Measurements from ENCODE around the gene PHC2.

The PHC2 gene

GRCh38 chr1:33339413-33339812 is 91.5 kb downstream of the PHC2 start:
- peaks cover 44 to 100% (median 100%) of the 10 kb centered on the region in 11 experiments; a peak in 21 of 22 replicates for H4K20me1 ChIP-seq
- no peaks in the 10 kb centered on the region for H3K9me3 ChIP-seq (replicated peaks in 1 of 11)
- H3K4me2 ChIP-seq: peak overlapping the region; percentile 61 to 98 (median 96)
- peaks cover 87 to 100% (median 95%) of the 10 kb centered on the region in 10 experiments for H3K4me1 ChIP-seq
- H3K27ac ChIP-seq: peak overlapping the region; percentile 20 to 99 (median 84); a peak in 21 of 22 replicates
- H3K9ac ChIP-seq: peak overlapping the region; percentile 6 to 83 (median 58); a peak in 15 of 22 replicates
- H3K36me3 ChIP-seq: peaks cover 18 to 84% (median 61%) of the 10 kb centered on the region in 11 experiments; a peak in 20 of 22 replicates
- no peaks in the 10 kb centered on the region for H3K27me3 ChIP-seq
- no peak for TF ChIP-seq Cebpa-rat (IDR thresholded peaks at IDR 0.05)
- H3K4me3 ChIP-seq: peak overlapping the region in 4 of 10 experiments; percentile 12 to 22 (median 14); a peak in 6 of 20 replicates

GRCh38 chr1:33338440-33339211 is 92.3 kb downstream of the PHC2 start:
- H4K20me1 ChIP-seq: peaks cover 44 to 100% (median 100%) of the 10 kb centered on the region in 11 experiments
- H3K27me3 ChIP-seq: no peaks in the 10 kb centered on the region
- no peaks in the 10 kb centered on the region for H3K9me3 ChIP-seq (replicated peaks in 1 of 11)
- peak in 7 of 11 experiments; percentile 10 to 86 (median 83); a peak in 11 of 22 replicates for TF ChIP-seq Cebpa-rat (IDR thresholded peaks at IDR 0.05)
- peak overlapping the region in 3 of 10 experiments; percentile 12 to 22 (median 12); a peak in 6 of 20 replicates for H3K4me3 ChIP-seq
- peak overlapping the region; percentile 61 to 98 (median 96); a peak in 21 of 22 replicates for H3K4me2 ChIP-seq
- peaks cover 86 to 100% (median 94%) of the 10 kb centered on the region in 10 experiments for H3K4me1 ChIP-seq
- H3K9ac ChIP-seq: peak overlapping the region in 9 of 11 experiments; percentile 19 to 83 (median 69); a peak in 15 of 22 replicates
- peak overlapping the region; percentile 23 to 99 (median 84) for H3K27ac ChIP-seq
- H3K36me3 ChIP-seq: peaks cover 18 to 84% (median 63%) of the 10 kb centered on the region in 11 experiments

GRCh38 chr1:33338048-33338439 is 92.9 kb downstream of the PHC2 start:
- Histone ChIP-seq H3K27ac (peak overlapping the region in 10 of 11 experiments; percentile 23 to 99 (median 85); a peak in 20 of 22 replicates), H3K27me3 (no peaks in the 10 kb centered on the region), H3K4me2 (peak overlapping the region in 10 of 11 experiments; percentile 61 to 98 (median 96); a peak in 20 of 22 replicates), H3K4me1 (peaks cover 86 to 100% (median 94%) of the 10 kb centered on the region in 10 experiments), H3K9me3 (replicated peaks in 1 of 11) (no peaks in the 10 kb centered on the region), H3K9ac (peak overlapping the region in 9 of 11 experiments; percentile 19 to 83 (median 69); a peak in 15 of 22 replicates), H3K36me3 (peaks cover 21 to 84% (median 63%) of the 10 kb centered on the region in 11 experiments), H4K20me1 (peaks cover 44 to 100% (median 100%) of the 10 kb centered on the region in 11 experiments), H3K4me3 (peak overlapping the region in 1 of 10 experiments; percentile 5; a peak in 1 of 20 replicates)
- TF ChIP-seq Cebpa-rat (IDR thresholded peaks at IDR 0.05): no peak

GRCh38 chr1:33337441-33337840 is 93.5 kb downstream of the PHC2 start:
- no peaks in the 10 kb centered on the region for H3K9me3 ChIP-seq (replicated peaks in 1 of 11)
- no peak for TF ChIP-seq Cebpa-rat (IDR thresholded peaks at IDR 0.05)
- H3K27ac ChIP-seq: peak overlapping the region in 9 of 11 experiments; percentile 56 to 99 (median 86); a peak in 17 of 22 replicates
- H3K4me2 ChIP-seq: peak overlapping the region in 8 of 11 experiments; percentile 4 to 97 (median 96); a peak in 10 of 22 replicates
- peaks cover 44 to 100% (median 100%) of the 10 kb centered on the region in 11 experiments for H4K20me1 ChIP-seq
- peaks cover 23 to 84% (median 63%) of the 10 kb centered on the region in 11 experiments for H3K36me3 ChIP-seq
- peaks cover 86 to 100% (median 94%) of the 10 kb centered on the region in 10 experiments for H3K4me1 ChIP-seq
- H3K27me3 ChIP-seq: no peaks in the 10 kb centered on the region
- H3K4me3 ChIP-seq: no peak overlapping the region; a peak in 1 of 20 replicates
- H3K9ac ChIP-seq: peak overlapping the region in 4 of 11 experiments; percentile 74 to 83 (median 78); a peak in 6 of 22 replicates

- Histone ChIP-seq H4K20me1 (peaks cover 45 to 100% (median 100%) of the 10 kb centered on the region in 11 experiments), H3K4me3 (no peak overlapping the region), H3K27ac (peak overlapping the region in 5 of 11 experiments; percentile 15 to 97 (median 39); a peak in 6 of 22 replicates), H3K9ac (no peak overlapping the region), H3K9me3 (replicated peaks in 1 of 11) (no peaks in the 10 kb centered on the region), H3K4me2 (peak overlapping the region in 4 of 11 experiments; percentile 22 to 97 (median 96); a peak in 6 of 22 replicates), H3K36me3 (peaks cover 32 to 84% (median 63%) of the 10 kb centered on the region in 11 experiments), H3K4me1 (peaks cover 86 to 100% (median 94%) of the 10 kb centered on the region in 10 experiments), H3K27me3 (no peaks in the 10 kb centered on the region)
- no peak for TF ChIP-seq Cebpa-rat (IDR thresholded peaks at IDR 0.05)
These were observed 94.3 kb downstream of the PHC2 start for GRCh38 chr1:33336580-33336979.

- Histone ChIP-seq H3K4me2 (peak overlapping the region in 9 of 11 experiments; percentile 1 to 97 (median 23); a peak in 12 of 22 replicates), H3K27ac (peak overlapping the region in 7 of 11 experiments; percentile 16 to 63 (median 46); a peak in 12 of 22 replicates), H3K9me3 (replicated peaks in 1 of 11) (no peaks in the 10 kb centered on the region), H3K36me3 (peaks cover 47 to 86% (median 66%) of the 10 kb centered on the region in 11 experiments), H3K4me1 (peaks cover 71 to 94% (median 80%) of the 10 kb centered on the region in 10 experiments), H3K27me3 (no peaks in the 10 kb centered on the region), H3K9ac (peak overlapping the region in 4 of 11 experiments; percentile 16 to 58 (median 44); a peak in 9 of 22 replicates), H4K20me1 (peaks cover 61 to 100% (median 100%) of the 10 kb centered on the region in 11 experiments), H3K4me3 (no peak overlapping the region)
- no peak for TF ChIP-seq Cebpa-rat (IDR thresholded peaks at IDR 0.05)
These were observed 95.9 kb downstream of the PHC2 start for GRCh38 chr1:33335020-33335419.

- H3K27me3 ChIP-seq: no peaks in the 10 kb centered on the region
- H3K9me3 ChIP-seq (replicated peaks in 1 of 11): no peaks in the 10 kb centered on the region
- TF ChIP-seq Cebpa-rat (IDR thresholded peaks at IDR 0.05): no peak
- peaks cover 56 to 86% (median 70%) of the 10 kb centered on the region in 11 experiments for H3K36me3 ChIP-seq
- H3K9ac ChIP-seq: peak overlapping the region in 4 of 11 experiments; percentile 6 to 58 (median 30); a peak in 5 of 22 replicates
- H3K4me1 ChIP-seq: peaks cover 62 to 94% (median 71%) of the 10 kb centered on the region in 10 experiments
- H3K4me2 ChIP-seq: peak overlapping the region in 4 of 11 experiments; percentile 69 to 97 (median 96); a peak in 8 of 22 replicates
- no peak overlapping the region for H3K4me3 ChIP-seq
- peak overlapping the region in 5 of 11 experiments; percentile 10 to 63 (median 46); a peak in 7 of 22 replicates for H3K27ac ChIP-seq
- H4K20me1 ChIP-seq: peaks cover 70 to 100% (median 99%) of the 10 kb centered on the region in 11 experiments
These were observed 96.8 kb downstream of the PHC2 start for GRCh38 chr1:33334081-33334552.

- Histone ChIP-seq H3K4me3 (no peak overlapping the region), H3K27ac (peak overlapping the region in 6 of 11 experiments; percentile 5 to 59 (median 30); a peak in 8 of 22 replicates), H3K36me3 (peaks cover 69 to 94% (median 82%) of the 10 kb centered on the region in 11 experiments), H3K4me2 (peak overlapping the region in 10 of 11 experiments; percentile 20 to 96 (median 42); a peak in 15 of 22 replicates), H3K9ac (peak overlapping the region in 9 of 11 experiments; percentile 5 to 55 (median 31); a peak in 9 of 22 replicates), H3K27me3 (no peaks in the 10 kb centered on the region), H3K9me3 (replicated peaks in 1 of 11) (no peaks in the 10 kb centered on the region), H3K4me1 (peaks cover 50 to 95% (median 60%) of the 10 kb centered on the region in 10 experiments), H4K20me1 (peaks cover 82 to 100% (median 99%) of the 10 kb centered on the region in 11 experiments)
- TF ChIP-seq Cebpa-rat (IDR thresholded peaks at IDR 0.05): no peak
These were observed 98.0 kb downstream of the PHC2 start for GRCh38 chr1:33332881-33333280.
